ENCODE results near the gene GOLGA7B.

- TF ChIP-seq POLR2A (IDR thresholded peaks at IDR 0.05) (no peak), CTCF (IDR thresholded peaks at IDR 0.05) (no peak)
These were observed 44.4 kb upstream of the GOLGA7B start for GRCh38 chr10:97805096-97805884.
